Measurements from ENCODE around the gene GARNL3.

Gene GARNL3

DNA sequence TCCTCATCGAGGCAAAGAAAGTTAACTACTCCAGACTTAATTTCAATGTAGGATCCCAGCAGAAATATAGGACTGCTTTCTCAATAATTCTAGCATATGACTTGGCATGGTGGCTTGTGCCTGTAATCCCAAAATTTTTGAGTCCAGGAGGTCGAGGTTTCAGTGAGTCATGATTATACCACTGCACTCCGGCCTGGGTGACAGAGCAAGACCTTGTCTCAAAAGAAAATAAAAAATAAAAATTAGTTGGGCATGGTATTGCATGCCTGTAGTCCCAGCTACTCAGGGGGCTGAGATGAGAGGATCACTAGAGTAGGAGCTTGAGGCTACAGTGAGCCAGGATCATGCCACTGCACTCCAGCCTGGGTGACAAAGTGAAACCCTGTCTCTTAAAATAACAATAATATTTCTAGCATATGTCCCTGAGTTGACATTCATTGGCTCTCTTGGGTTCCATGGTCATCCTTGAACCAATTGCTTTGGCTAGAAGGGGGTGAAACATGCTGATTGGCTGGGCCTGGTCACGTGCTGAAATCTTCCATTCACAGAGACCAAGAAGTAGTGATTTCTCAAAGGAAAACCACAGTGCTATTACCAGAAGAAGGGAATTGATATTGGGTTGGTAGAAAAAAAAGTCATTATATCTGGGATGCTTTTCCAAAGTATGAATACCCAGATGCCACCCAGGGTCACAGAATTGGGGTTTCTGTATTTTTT is 31.6 kb upstream of the GARNL3 start:
- H3K27ac ChIP-seq: no peak overlapping the region
- DNase-seq (ENCODE audit: low read depth, low spot score): no peak

DNA sequence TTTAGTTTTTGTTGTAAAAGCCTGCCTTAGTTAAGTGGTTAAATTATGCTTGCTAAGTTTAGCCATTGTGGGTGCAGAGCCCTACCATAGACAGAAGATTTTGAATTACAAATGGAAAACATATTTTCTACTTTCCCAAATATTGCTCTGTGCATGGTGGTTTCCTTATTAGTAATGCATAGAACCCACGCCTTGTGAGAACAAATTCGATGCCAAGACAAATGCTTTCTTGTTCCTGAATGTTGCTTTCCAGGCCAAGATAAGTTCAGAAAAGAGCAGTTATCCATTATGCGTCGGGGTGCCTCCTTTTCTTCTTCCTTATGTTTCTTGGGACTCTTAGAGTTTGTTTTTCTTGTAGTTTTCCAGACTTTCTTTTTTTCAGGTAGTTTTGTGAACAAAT is 31.0 kb upstream of the GARNL3 start:
- no peak for DNase-seq (ENCODE audit: low read depth, low spot score)
- no peak overlapping the region for H3K27ac ChIP-seq

DNA sequence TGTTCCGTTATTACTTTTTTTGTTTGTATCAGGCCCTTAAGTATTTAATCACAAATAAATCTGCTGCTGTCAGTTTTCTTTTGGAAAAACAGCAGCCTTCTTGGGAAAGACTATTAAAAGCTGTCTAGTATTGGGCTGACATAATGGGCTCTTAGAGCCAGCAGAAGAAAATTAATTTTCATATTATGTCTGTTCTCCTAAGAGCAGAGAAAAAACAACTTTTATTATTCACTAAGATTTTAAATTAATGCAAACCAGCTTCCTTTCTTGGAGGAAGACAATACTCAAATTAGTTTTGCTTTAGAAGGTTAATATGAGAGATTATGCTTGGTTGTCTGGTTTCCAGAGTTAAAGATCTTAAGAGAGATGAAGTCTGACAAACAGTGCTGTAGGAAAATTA is 30.6 kb upstream of the GARNL3 start:
- H3K27ac ChIP-seq: no peak overlapping the region
- DNase-seq (ENCODE audit: low read depth, low spot score): no peak

DNA sequence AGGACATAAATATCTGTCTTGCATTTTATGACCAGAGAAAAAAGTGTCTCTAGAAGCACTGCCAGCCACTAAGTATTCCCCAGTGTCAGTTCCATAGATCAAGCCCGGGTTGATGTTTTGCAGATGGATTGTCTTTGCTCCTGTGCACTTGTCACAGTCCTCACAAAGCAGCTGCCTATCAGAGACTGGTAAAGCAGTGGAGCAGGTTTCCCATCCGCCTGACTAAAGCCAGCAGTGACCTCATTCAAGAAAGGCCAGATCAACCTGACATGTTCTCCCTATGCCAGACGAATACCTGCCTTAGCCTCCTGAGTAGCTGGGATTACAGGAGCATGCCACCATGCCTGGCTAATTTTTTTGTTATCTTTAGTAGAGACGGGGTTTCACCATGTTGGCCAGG is 26.8 kb upstream of the GARNL3 start:
- no peak overlapping the region for H3K27ac ChIP-seq
- no peak for DNase-seq (ENCODE audit: low read depth, low spot score)

DNA sequence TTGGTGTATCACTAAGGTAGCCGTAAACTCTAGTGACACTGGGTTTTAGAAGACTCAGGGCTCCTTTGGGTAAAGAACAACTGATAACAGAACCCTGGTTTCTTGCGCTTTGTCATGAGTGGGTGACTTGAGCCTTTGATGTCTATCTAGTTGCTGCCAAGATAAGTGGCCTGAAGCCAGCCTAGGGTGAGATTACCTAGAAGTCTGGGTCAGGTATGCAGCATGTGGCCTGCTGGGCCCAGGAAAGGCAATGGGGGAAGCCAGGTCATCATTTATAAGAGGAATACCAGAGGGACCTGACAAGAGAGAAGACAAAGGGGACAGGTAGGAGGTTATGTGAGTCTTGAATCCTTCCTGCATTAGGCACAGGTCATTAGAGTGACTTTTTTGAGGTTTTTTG is 23.2 kb upstream of the GARNL3 start:
- no peak overlapping the region for H3K27ac ChIP-seq
- DNase-seq (ENCODE audit: low read depth, low spot score): no peak

DNA sequence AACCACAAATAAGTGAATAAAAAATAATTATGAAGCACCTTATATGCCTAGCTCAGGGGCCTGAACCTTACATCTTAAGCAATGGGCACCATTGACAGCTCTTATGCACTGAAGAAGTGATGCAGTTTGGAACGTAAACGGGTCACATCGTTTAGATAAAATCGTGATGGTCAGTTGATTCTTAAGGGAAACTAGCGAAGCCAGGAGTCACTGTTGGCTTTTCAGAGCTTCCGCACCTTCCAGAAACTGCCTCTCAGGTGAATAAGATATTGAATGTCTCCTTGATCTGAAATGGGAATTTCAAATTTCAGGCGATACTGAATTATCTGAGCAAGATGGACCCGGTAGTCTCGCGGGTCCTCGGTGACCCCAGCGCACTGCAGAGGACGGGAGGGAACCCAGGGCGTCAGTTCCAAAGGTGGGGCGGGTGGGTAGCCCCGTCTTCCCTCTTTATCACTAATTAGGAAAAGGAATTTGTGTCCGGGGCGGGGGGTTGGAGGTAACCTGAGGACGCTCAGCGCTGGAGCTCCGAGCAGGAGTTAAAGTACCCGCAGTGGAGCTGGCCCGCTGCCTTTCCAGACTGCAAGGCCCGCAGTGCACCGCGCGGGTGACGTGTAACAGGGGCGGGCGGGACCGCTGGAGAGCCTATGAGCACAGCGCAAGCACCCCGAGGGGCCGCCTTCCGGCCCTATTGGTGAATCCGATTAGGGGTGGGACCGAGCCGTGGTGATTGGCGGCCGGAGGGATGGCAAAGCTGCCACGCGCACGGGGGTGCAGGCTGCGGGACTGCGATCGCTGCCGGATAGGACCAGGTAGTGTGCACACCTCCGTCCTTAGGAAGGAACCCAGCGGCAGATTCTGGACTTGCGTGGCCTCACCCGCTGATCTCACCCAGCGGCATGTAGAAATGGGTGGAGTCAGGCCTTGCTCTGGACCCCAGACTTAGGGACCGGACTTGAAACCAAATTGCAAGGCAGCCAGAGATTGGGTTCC is 19.7 kb upstream of the GARNL3 start:
- DNase-seq (ENCODE audit: low read depth, low spot score): peak; percentile 58
- H3K27ac ChIP-seq: no peak overlapping the region

- no peak for DNase-seq (ENCODE audit: low read depth, low spot score)
- no peak overlapping the region for H3K27ac ChIP-seq
Measured at GRCh38 chr9:127245637-127246164, 18.9 kb upstream of the GARNL3 start.

- H3K27ac ChIP-seq: no peak overlapping the region
- no peak for DNase-seq (ENCODE audit: low read depth, low spot score)
Measured at GRCh38 chr9:127248241-127248640, 16.3 kb upstream of the GARNL3 start.

GRCh38 chr9:127249877-127250276 is 14.7 kb upstream of the GARNL3 start:
- no peak overlapping the region for H3K27ac ChIP-seq
- no peak for DNase-seq (ENCODE audit: low read depth, low spot score)

DNA sequence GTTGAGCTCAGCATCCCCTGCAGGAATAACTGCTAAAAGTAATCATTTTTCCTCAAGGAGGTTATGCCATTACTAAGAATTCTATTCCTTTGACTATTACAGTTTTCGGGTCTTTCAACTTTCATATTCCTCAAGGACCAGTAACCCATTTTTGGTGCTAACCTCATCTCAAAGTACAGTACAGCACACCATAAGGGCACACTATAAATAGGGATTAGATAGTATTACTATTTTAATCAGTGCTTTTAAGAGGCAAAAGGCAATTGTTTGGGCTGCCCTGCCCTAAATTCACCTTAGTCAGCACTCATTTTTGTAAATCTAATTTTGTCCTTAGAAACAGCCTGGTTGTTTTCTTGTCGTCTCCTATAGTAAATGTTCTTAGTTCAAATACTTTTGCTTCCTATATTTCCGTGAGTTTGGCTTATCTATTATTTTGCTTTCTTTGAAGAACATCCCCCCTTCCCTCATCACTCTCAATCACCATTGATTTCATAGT is 13.6 kb upstream of the GARNL3 start:
- no peak overlapping the region for H3K27ac ChIP-seq
- DNase-seq (ENCODE audit: low read depth, low spot score): no peak

DNA sequence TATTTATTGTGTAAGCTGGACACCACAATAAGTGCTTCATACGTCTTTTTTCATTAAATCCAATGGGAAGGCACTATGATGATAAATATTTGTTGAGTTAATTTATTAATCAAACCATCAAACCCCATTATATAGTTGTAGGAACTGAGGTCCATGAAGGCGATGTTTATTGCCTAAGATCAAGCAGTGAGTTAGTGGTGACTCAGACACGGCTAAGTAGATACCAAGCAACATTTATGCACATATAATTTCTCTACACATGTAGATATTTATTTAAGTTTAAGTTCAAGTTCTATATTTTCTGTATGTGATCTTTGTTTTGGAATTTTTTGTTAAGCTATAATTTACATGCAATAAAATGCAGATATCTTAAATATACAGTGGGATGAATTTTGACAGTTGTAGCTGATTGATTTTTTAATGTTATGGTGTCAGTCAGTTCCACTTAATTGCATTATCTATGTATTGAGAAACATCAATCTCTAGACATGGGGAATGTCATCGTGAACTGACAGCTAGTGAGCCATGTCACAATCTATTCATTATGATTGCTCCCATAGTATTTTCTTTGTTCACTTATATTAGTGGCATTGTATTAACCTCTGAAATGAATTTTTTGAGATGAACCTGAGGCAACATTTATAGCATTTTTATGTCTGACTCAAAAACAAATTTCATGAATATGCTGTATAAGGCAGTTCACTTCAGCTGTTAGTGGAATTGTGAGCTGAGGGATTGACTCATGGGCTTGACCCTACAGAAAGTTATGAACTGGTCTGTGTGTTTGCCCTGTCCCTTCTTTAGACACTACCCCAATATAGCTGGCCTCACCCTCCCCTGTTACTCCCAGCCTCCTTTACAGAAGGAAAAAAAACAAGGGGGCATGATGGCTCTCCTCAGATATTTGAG is 11.9 kb upstream of the GARNL3 start:
- no peak overlapping the region for H3K27ac ChIP-seq
- DNase-seq (ENCODE audit: low read depth, low spot score): no peak

DNA sequence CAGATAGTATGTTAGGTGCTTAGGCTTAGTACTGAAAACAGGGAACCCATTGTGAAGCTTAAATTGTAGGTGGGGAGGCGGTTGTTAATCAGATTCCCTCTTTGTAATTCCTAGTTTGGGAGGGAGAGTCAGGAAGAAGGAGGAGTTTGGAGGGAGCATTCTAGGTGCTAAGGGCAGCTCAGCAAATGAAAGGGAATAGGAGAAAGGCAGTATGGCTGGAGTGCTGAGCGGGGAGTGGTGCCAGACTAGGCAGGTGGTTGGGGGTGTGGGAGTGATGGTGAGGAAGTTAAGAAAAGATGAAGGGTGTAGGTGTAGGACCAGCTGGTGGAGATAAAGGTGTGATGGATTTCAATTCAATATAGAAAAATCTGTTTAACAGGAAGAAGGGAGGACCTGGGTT is 11.1 kb upstream of the GARNL3 start:
- no peak overlapping the region for H3K27ac ChIP-seq
- no peak for DNase-seq (ENCODE audit: low read depth, low spot score)

DNA sequence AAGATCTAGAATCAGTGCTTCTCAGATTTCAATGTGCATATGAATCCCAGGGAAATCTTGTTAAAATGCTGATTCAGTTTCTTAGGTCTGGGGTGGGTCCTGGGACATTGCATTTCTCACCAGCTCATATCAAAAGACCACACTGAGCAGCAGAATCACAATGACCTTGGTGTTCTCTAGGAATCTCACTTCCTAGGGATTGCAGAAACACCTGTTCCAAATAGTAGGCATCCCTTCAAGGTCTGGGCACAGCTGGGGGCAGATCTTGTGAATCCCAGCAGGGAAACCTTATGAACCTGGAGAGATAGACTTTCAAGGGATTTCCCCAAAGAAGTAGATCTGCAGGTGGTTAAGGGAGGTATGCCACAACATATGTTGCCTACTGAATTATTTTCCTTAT is 8.9 kb upstream of the GARNL3 start:
- H3K27ac ChIP-seq: no peak overlapping the region
- DNase-seq (ENCODE audit: low read depth, low spot score): no peak

- DNase-seq (ENCODE audit: low read depth, low spot score): no peak
Measured at GRCh38 chr9:127256324-127256723, 8.2 kb upstream of the GARNL3 start.

GRCh38 chr9:127258606-127259471 is 5.7 kb upstream of the GARNL3 start:
- H3K27ac ChIP-seq: no peak overlapping the region
- no peak for DNase-seq (ENCODE audit: low read depth, low spot score)

More at GRCh38 chr9:127256324-127256723, 8.2 kb upstream of the GARNL3 start:
- H3K27ac ChIP-seq: no peak overlapping the region

GRCh38 chr9:127262602-127263001 is 2.0 kb upstream of the GARNL3 start:
- H3K27ac ChIP-seq: no peak overlapping the region
- no peak for DNase-seq (ENCODE audit: low read depth, low spot score)

DNA sequence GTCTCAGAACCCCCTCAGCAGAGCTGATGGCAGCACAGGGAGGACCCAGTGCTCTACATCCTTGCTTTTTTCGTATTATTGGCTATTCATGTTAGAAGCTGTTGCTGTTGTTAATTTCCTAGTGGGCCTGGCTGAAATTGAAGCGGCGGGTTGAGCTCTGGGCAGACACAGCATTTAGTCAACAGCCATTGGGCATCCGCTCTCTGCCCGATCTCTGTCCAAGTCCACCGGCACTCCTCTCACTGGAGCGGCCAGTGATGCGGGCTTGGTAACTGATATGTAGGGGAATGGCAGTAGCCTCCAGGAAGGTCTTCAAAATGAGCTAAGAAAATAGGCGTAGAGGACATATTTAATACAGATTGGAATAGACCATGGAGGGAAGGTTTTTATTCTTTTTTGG is 1.3 kb upstream of the GARNL3 start:
- no peak for DNase-seq (ENCODE audit: low read depth, low spot score)
- H3K27ac ChIP-seq: no peak overlapping the region

DNA sequence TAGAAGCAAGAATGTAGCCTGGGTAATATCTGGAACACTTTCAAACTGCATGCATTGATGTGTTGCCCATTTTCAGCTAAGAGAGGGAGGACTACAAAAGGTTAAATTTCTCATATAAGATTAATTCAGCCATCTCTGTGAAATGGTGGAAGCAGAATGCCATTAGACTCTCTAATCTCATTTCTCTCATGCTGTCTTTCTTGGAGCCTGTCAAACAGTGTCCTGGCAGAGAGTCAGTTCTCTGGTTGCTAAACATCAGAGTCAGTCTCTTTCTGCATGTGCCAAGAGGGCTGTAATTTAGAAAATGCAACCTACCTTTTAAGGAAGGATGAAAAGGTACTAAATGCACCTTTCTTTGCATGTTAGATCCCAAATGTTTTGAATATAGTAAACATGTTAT is 910 bp upstream of the GARNL3 start:
- no peak for DNase-seq (ENCODE audit: low read depth, low spot score)
- no peak overlapping the region for H3K27ac ChIP-seq
